A673 (cell line): ENCODE measurements around the gene EPHA6. TPM values are rescaled to one million over a fixed set of nuclear protein-coding genes. Genes with fewer than 3 reads are reported as not detected.

Experiments used
- BruUV-seq: library from RNA; stranded (reverse); fragments of 400-500 nt; replicated peaks from 2 replicates; lab custom pipeline; 2021; lab: Mats Ljungman, UMichigan
- CTCF ChIA-PET: fragments of 300-600 bp; sonication (Branson Sonifier 250); formaldehyde crosslinking; loops from one replicate; lab custom pipeline; 2022; ENCODE audit warnings: antibody characterized with exemption; lab: Charles Lee
- POLR2A ChIA-PET: fragments of 300-600 bp; sonication (Branson Sonifier 250); formaldehyde crosslinking; loops from one replicate; lab custom pipeline; 2022; ENCODE audit warnings: antibody characterized with exemption; ENCODE audit not compliant: low non-redundant PET; lab: Charles Lee
- DNase-seq: peaks from one replicate; pipeline ENCODE4 v3.0.0-alpha.2; 2015; ENCODE audit warnings: low spot score
- H3K27ac ChIP-seq: fragments of 200-600 bp; sonication (generic); 2 replicates; pipeline ENCODE4 v1.5.1; 2016; ENCODE audit warnings: mixed run types, low read depth, mild to moderate bottlenecking, mixed read lengths, antibody characterized with exemption, low read length; ENCODE audit not compliant: poor library complexity, severe bottlenecking
- H3K27me3 ChIP-seq: fragments of 200-600 bp; sonication (generic); replicated peaks from 2 replicates; pipeline ENCODE4 v1.6.1; 2017; ENCODE audit warnings: mixed run types, low read depth, mild to moderate bottlenecking, mixed read lengths, antibody characterized with exemption, low read length; ENCODE audit not compliant: insufficient read depth, poor library complexity
- H3K36me3 ChIP-seq: fragments of 200-600 bp; sonication (generic); 2 replicates; pipeline ENCODE4 v1.6.1; 2016; ENCODE audit warnings: mixed run types, mild to moderate bottlenecking, mixed read lengths, antibody characterized with exemption, low read length; ENCODE audit not compliant: insufficient read depth, poor library complexity, severe bottlenecking
- H3K4me1 ChIP-seq: fragments of 200-600 bp; sonication (generic); 2 replicates; pipeline ENCODE4 v1.6.1; 2017; ENCODE audit warnings: mixed run types, mild to moderate bottlenecking, mixed read lengths, antibody characterized with exemption, low read length; ENCODE audit not compliant: insufficient read depth, poor library complexity, severe bottlenecking
- H3K4me3 ChIP-seq: fragments of 200-600 bp; sonication (generic); 2 replicates; pipeline ENCODE4 v1.5.1; 2016; ENCODE audit warnings: low read depth, mixed run types, mild to moderate bottlenecking, mixed read lengths, low read length; ENCODE audit not compliant: poor library complexity, severe bottlenecking
- H3K9me3 ChIP-seq: fragments of 200-600 bp; sonication (generic); 2 replicates; pipeline ENCODE4 v1.6.1; 2016; ENCODE audit warnings: mixed run types, low read depth, mild to moderate bottlenecking, mixed read lengths, antibody characterized with exemption, low read length; ENCODE audit not compliant: poor library complexity, severe bottlenecking
- CTCF ChIP-seq: fragments of 300-800, 200-600 bp; sonication (generic); conservative IDR thresholded peaks from 2 replicates; pipeline ENCODE4 v1.5.1; 2017; ENCODE audit warnings: low read depth, mild to moderate bottlenecking, antibody characterized with exemption, low read length, moderate library complexity, mixed read lengths
- EZH2 ChIP-seq: fragments of 200-600 bp; sonication (generic); IDR thresholded peaks from 2 replicates; pipeline ENCODE4 v1.6.1; 2017; ENCODE audit warnings: borderline replicate concordance, low read depth, mild to moderate bottlenecking, mixed read lengths, antibody characterized with exemption, low read length; ENCODE audit not compliant: poor library complexity, severe bottlenecking
- intact Hi-C: fragments of 100-400 bp; cut with micrococcal nuclease; formaldehyde crosslinking; loops from one replicate; pipeline ENCODE4 v1.10.0; 2022; ENCODE audit not compliant: unreplicated experiment
- total RNA-seq: library from RNA; stranded (reverse); gene quantifications from 2 replicates; pipeline ENCODE4 v1.2.3, GENCODE V29; 2021

EPHA6 gene
- total RNA-seq, 1 experiment from 2014 or later: not detected

- ChIA-PET CTCF (no interaction called here), POLR2A (no interaction called here)
- no TSS peak for BruUV-seq
- TF ChIP-seq EZH2: no peak
- peak; percentile 80 for TF ChIP-seq CTCF
- intact Hi-C loops: loop anchor here (1.0 to 5.0 kb wide), 3 partner anchors 104 to 230 kb away; no protein-coding TSS in a partner anchor
- Histone ChIP-seq H3K4me3 (no peak overlapping the region), H3K9me3 (no peaks in the 10 kb centered on the region), H3K36me3 (no peaks in the 10 kb centered on the region), H3K27me3 (no peaks in the 10 kb centered on the region), H3K4me1 (no peaks in the 10 kb centered on the region), H3K27ac (no peak overlapping the region)
- peak; percentile 65 for DNase-seq
Measured at GRCh38 chr3:97793420-97794019, 979.1 kb downstream of the EPHA6 start.

GRCh38 chr3:97795951-97796350 is 981.6 kb downstream of the EPHA6 start:
- CTCF ChIA-PET: no interaction called here
- no TSS peak for BruUV-seq
- intact Hi-C loops: no loop called here

More at GRCh38 chr3:97795951-97796350, 981.6 kb downstream of the EPHA6 start:
- Histone ChIP-seq H3K27me3 (no peaks in the 10 kb centered on the region), H3K4me3 (no peak overlapping the region), H3K27ac (no peak overlapping the region), H3K36me3 (no peaks in the 10 kb centered on the region), H3K4me1 (no peaks in the 10 kb centered on the region), H3K9me3 (no peaks in the 10 kb centered on the region)
- no peak for DNase-seq
- no peak for TF ChIP-seq CTCF
- no peak for TF ChIP-seq EZH2
- POLR2A ChIA-PET: no interaction called here
